CD4-positive, alpha-beta T cell (primary cell): ENCODE results near the gene LILRA1. TPM values are rescaled to one million over a fixed set of nuclear protein-coding genes. Genes with fewer than 3 reads are reported as not detected.
"Not testable (repeated sequence)": the region's sequence is repeated elsewhere in the genome, so short reads cannot be mapped to it uniquely, and the experiment has no call there.

Experiments used
- ATAC-seq: fragments of 200-7000 bp; cut with Tn5 transposase; one replicate; pipeline ENCODE4 v1.10.0; 2022; ENCODE audit warnings: mild to moderate bottlenecking; ENCODE audit not compliant: poor library complexity
- CTCF ChIA-PET: fragments of 350-600 bp; sonication (Branson Sonifier 250); formaldehyde crosslinking; loops from one replicate; lab custom pipeline; 2021; ENCODE audit warnings: antibody characterized with exemption, inconsistent platforms; lab: Charles Lee
- POLR2A ChIA-PET: fragments of 350-600 bp; sonication (Branson Sonifier 250); formaldehyde crosslinking; loops from one replicate; lab custom pipeline; 2021; ENCODE audit warnings: antibody characterized with exemption, inconsistent platforms; lab: Charles Lee
- DNase-seq, 14 experiments: peaks; one replicate each; pipeline ENCODE4 v3.0.0-alpha.2; 2013 to 2020; ENCODE audit warnings: mixed read lengths in 2 of 14
- H3K27ac ChIP-seq, 2 donors: one replicate each; pipeline versions ENCODE4 v1.5.1 to v1.7.0; 2013; ENCODE audit warnings: low read length in 2 of 2, low read depth in 1 of 2, mild to moderate bottlenecking in 1 of 2
- H3K27me3 ChIP-seq, 2 experiments: 1 replicate in 1 of 2; 2 replicates in 1 of 2; pipeline versions ENCODE4 v1.6.1 to v1.7.0; 2013; ENCODE audit warnings: low read length in 2 of 2, control low read depth in 1 of 2, mild to moderate bottlenecking in 1 of 2, moderate library complexity in 1 of 2; ENCODE audit not compliant: insufficient read depth in 2 of 2, control insufficient read depth in 1 of 2
- H3K36me3 ChIP-seq: one replicate; pipeline ENCODE4 v1.6.1; 2013; ENCODE audit warnings: low read length, control low read depth; ENCODE audit not compliant: insufficient read depth
- H3K4me1 ChIP-seq: one replicate; pipeline ENCODE4 v1.6.1; 2013; ENCODE audit warnings: low read length, control low read depth; ENCODE audit not compliant: insufficient read depth
- H3K4me3 ChIP-seq: one replicate; pipeline ENCODE4 v1.5.1; 2013; ENCODE audit warnings: mild to moderate bottlenecking, low read length, moderate library complexity
- H3K9me3 ChIP-seq, 2 experiments: 1 replicate in 1 of 2; 2 replicates in 1 of 2; pipeline versions ENCODE4 v1.6.1 to v1.7.0; 2013; ENCODE audit warnings: low read length in 2 of 2, mild to moderate bottlenecking in 2 of 2, control low read depth in 1 of 2, moderate library complexity in 1 of 2; ENCODE audit not compliant: control insufficient read depth in 1 of 2, insufficient read depth in 1 of 2
- H3K27ac Mint-ChIP-seq: one replicate; pipeline ENCODE4 v1.8.0; 2020; ENCODE audit warnings: mixed read lengths
- H3K27me3 Mint-ChIP-seq: one replicate; pipeline ENCODE4 v1.8.0; 2021; ENCODE audit warnings: mixed read lengths
- H3K36me3 Mint-ChIP-seq: one replicate; pipeline ENCODE4 v1.8.0; 2021; ENCODE audit warnings: low read depth, mixed read lengths
- H3K4me1 Mint-ChIP-seq: one replicate; pipeline ENCODE4 v1.8.0; 2021; ENCODE audit warnings: low read depth, mixed read lengths
- H3K4me3 Mint-ChIP-seq: one replicate; pipeline ENCODE4 v1.8.0; 2020; ENCODE audit warnings: mild to moderate bottlenecking, mixed read lengths
- H3K9me3 Mint-ChIP-seq: one replicate; pipeline ENCODE4 v1.8.0; 2020; ENCODE audit warnings: mixed read lengths
- CTCF ChIP-seq: fragments of 200-600 bp; IDR thresholded peaks from one replicate; pipeline ENCODE4 v1.8.0; 2022; ENCODE audit warnings: antibody characterized with exemption, mild to moderate bottlenecking
- intact Hi-C, 2 experiments: fragments of 100-400 bp; cut with DNase I in 1 of 2; cut with micrococcal nuclease in 1 of 2; formaldehyde crosslinking; loops; one replicate each; pipeline versions ENCODE4 v1.15.1 to v1.9.0; 2023 to 2025; cut with DNase I, micrococcal nuclease
- total RNA-seq, 174 experiments: library from RNA in 2 of 174; stranded (reverse) in 2 of 174; gene quantifications; one replicate each; pipeline ENCODE4 v1.2.3 and lab custom pipeline; 2021 to 2026

LILRA1 gene
- total RNA-seq, 2 experiments from 2014 or later, result 0.27 to 0.36 TPM

GRCh38 chr19:54630782-54631181, 37.4 kb downstream of the LILRA1 start:
- H3K4me3 Mint-ChIP-seq, result no peak overlapping the region
- ATAC-seq (no peak), DNase-seq (no peak)
- Histone ChIP-seq H3K36me3 (no peaks in the 10 kb centered on the region), H3K9me3 (peaks cover 0 to 6% of the 10 kb centered on the region in 2 experiments), H3K4me3 (peak overlapping the region; percentile 13), H3K27me3 (peaks cover 12 to 15% of the 10 kb centered on the region in 2 experiments), H3K27ac (no peak overlapping the region), H3K4me1 (no peaks in the 10 kb centered on the region)
- POLR2A ChIA-PET, result no interaction called here
- H3K36me3 Mint-ChIP-seq, result no peaks in the 10 kb centered on the region
- no peak for TF ChIP-seq CTCF
- no peak overlapping the region for H3K27ac Mint-ChIP-seq
- H3K9me3 Mint-ChIP-seq, result no peaks in the 10 kb centered on the region
- intact Hi-C loops, result loop anchor here in 1 of 2 experiments (5.0 kb wide), 1 partner anchor 333 kb away; no protein-coding TSS in a partner anchor
- H3K4me1 Mint-ChIP-seq, result no peaks in the 10 kb centered on the region
- CTCF ChIA-PET, result no interaction called here
- H3K27me3 Mint-ChIP-seq, result peaks cover 55% of the 10 kb centered on the region

- H3K9me3 ChIP-seq, H3K4me3 ChIP-seq, CTCF ChIA-PET, POLR2A ChIA-PET, H3K27ac Mint-ChIP-seq, H3K36me3 Mint-ChIP-seq, H3K9me3 Mint-ChIP-seq, H3K4me1 ChIP-seq, H3K4me1 Mint-ChIP-seq, ATAC-seq, H3K36me3 ChIP-seq, DNase-seq, H3K27ac ChIP-seq, H3K4me3 Mint-ChIP-seq: not testable (repeated sequence)
- intact Hi-C loops, result loop anchor here in 1 of 2 experiments (5.0 kb wide), 1 partner anchor 334 kb away; no protein-coding TSS in a partner anchor
- peaks cover 10 to 15% of the 10 kb centered on the region in 2 experiments for H3K27me3 ChIP-seq
- H3K27me3 Mint-ChIP-seq, result peaks cover 46% of the 10 kb centered on the region
These were observed 38.3 kb downstream of the LILRA1 start for GRCh38 chr19:54631489-54632337.

- H3K4me3 Mint-ChIP-seq, H3K4me1 ChIP-seq, H3K9me3 Mint-ChIP-seq, H3K27ac ChIP-seq, ATAC-seq, H3K4me1 Mint-ChIP-seq, CTCF ChIA-PET, H3K36me3 ChIP-seq, DNase-seq, H3K27ac Mint-ChIP-seq, H3K27me3 ChIP-seq, H3K9me3 ChIP-seq, H3K36me3 Mint-ChIP-seq, POLR2A ChIA-PET, H3K4me3 ChIP-seq: not testable (repeated sequence)
- peaks cover 42% of the 10 kb centered on the region for H3K27me3 Mint-ChIP-seq
- intact Hi-C loops, result loop anchor here in 1 of 2 experiments (5.0 kb wide), 1 partner anchor 335 kb away; no protein-coding TSS in a partner anchor
These were observed 39.1 kb downstream of the LILRA1 start for GRCh38 chr19:54632517-54632916.

GRCh38 chr19:54633401-54633800, 40.0 kb downstream of the LILRA1 start:
- no peak for TF ChIP-seq CTCF
- H3K36me3 Mint-ChIP-seq, result no peaks in the 10 kb centered on the region
- ChIA-PET POLR2A (no interaction called here), CTCF (no interaction called here)
- DNase-seq (no peak), ATAC-seq (no peak)
- H3K4me3 Mint-ChIP-seq, result no peak overlapping the region
- no peak overlapping the region for H3K27ac ChIP-seq
- no peak overlapping the region for H3K4me3 ChIP-seq
- H3K9me3 ChIP-seq, result peaks cover 0 to 6% of the 10 kb centered on the region in 2 experiments
- H3K27me3 Mint-ChIP-seq, result peaks cover 33% of the 10 kb centered on the region
- no peaks in the 10 kb centered on the region for H3K4me1 Mint-ChIP-seq
- no peak overlapping the region for H3K27ac Mint-ChIP-seq
- H3K9me3 Mint-ChIP-seq, result no peaks in the 10 kb centered on the region
- H3K4me1 ChIP-seq, result no peaks in the 10 kb centered on the region
- peaks cover 6% of the 10 kb centered on the region in 2 experiments for H3K27me3 ChIP-seq
- intact Hi-C loops, result loop anchor here in 1 of 2 experiments (5.0 kb wide), 1 partner anchor 336 kb away; no protein-coding TSS in a partner anchor
- no peaks in the 10 kb centered on the region for H3K36me3 ChIP-seq

- DNase-seq, H3K36me3 ChIP-seq, CTCF ChIA-PET, H3K4me3 Mint-ChIP-seq, H3K9me3 Mint-ChIP-seq, H3K36me3 Mint-ChIP-seq, H3K9me3 ChIP-seq, H3K4me1 ChIP-seq, POLR2A ChIA-PET, H3K27ac ChIP-seq, H3K27ac Mint-ChIP-seq, intact Hi-C loops, H3K4me3 ChIP-seq, ATAC-seq, H3K4me1 Mint-ChIP-seq, H3K27me3 ChIP-seq: not testable (repeated sequence)
- peaks cover 21% of the 10 kb centered on the region for H3K27me3 Mint-ChIP-seq
These were observed 42.6 kb downstream of the LILRA1 start for GRCh38 chr19:54636081-54636480.
